Measurements from ENCODE around the gene MAPT.
A peak's percentile ranks its signal among the peaks of the same experiment; 100 is the strongest.

MAPT gene

DNA sequence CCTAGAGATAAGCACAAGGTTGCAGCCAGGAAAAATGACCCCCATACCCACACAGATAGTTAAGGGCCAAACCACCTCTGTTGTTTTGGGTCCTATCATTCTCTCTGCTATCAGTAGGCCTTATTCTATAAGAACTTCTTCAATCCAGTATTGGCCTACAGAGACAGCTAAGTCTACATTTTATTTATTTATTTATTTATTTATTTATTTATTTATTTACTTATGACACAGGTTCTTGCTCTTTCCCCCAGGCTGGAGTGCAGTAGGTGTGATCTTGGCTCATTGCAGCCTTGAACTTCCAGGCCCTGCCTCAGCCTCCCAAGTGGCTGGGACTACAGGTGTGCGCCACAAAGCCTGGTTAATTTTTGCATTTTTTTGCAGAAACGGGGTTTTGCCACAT lies 7.5 kb upstream of the MAPT start:
- DNase-seq (ENCODE audit: low read depth, low spot score), result no peak
- Histone ChIP-seq H3K36me3 (ENCODE audit: insufficient read depth, insufficient read length, low read length) (no peaks in the 10 kb centered on the region), H3K4me1 (ENCODE audit: insufficient read depth, insufficient read length) (no peaks in the 10 kb centered on the region), H3K4me3 (ENCODE audit: insufficient read length, low read depth) (no peak overlapping the region), H3K27me3 (ENCODE audit: insufficient read depth, insufficient read length) (peaks cover 3% of the 10 kb centered on the region), H3K9ac (ENCODE audit: insufficient read length, low read depth) (no peak overlapping the region), H3K9me3 (ENCODE audit: insufficient read depth, low read length) (no peaks in the 10 kb centered on the region)
- no peak for TF ChIP-seq ZNF274 (IDR thresholded peaks at IDR 0.05; ENCODE audit: low read depth, low read length)
- TF ChIP-seq SUZ12 (IDR thresholded peaks at IDR 0.05; ENCODE audit: extremely low read depth, insufficient read depth, insufficient read length), result no peak
- no peak for TF ChIP-seq YY1 (IDR thresholded peaks at IDR 0.05; ENCODE audit: insufficient read depth, insufficient read length)

DNA sequence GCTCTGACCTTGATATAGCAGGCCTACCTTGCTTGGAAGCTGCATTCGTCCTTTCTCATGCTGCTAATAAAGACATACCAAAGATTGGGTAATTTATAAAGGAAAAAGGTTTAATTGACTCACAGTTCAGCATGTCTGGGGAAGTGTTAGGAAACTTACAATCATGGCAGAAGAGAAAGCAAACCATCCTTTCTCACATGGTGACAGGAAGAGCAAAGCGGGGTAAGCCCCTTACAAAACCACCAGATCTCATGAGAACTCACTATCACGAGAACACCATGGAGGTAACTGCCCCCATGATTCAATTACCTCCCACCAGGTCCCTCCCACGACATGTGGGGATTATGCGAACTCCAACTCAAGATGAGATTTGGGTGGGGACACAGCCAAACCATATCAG lies 6.0 kb upstream of the MAPT start:
- TF ChIP-seq SUZ12 (IDR thresholded peaks at IDR 0.05; ENCODE audit: extremely low read depth, insufficient read depth, insufficient read length) (no peak), YY1 (IDR thresholded peaks at IDR 0.05; ENCODE audit: insufficient read depth, insufficient read length) (no peak), ZNF274 (IDR thresholded peaks at IDR 0.05; ENCODE audit: low read depth, low read length) (no peak)
- no peaks in the 10 kb centered on the region for H3K36me3 ChIP-seq (ENCODE audit: insufficient read depth, insufficient read length, low read length)
- H3K27me3 ChIP-seq (ENCODE audit: insufficient read depth, insufficient read length), result peaks cover 12% of the 10 kb centered on the region
- no peak overlapping the region for H3K9ac ChIP-seq (ENCODE audit: insufficient read length, low read depth)
- no peak overlapping the region for H3K4me3 ChIP-seq (ENCODE audit: insufficient read length, low read depth)
- H3K9me3 ChIP-seq (ENCODE audit: insufficient read depth, low read length), result no peaks in the 10 kb centered on the region
- no peak for DNase-seq (ENCODE audit: low read depth, low spot score)
- no peaks in the 10 kb centered on the region for H3K4me1 ChIP-seq (ENCODE audit: insufficient read depth, insufficient read length)

- no peaks in the 10 kb centered on the region for H3K36me3 ChIP-seq (ENCODE audit: insufficient read depth, insufficient read length, low read length)
- no peak overlapping the region for H3K4me3 ChIP-seq (ENCODE audit: insufficient read length, low read depth)
- no peaks in the 10 kb centered on the region for H3K4me1 ChIP-seq (ENCODE audit: insufficient read depth, insufficient read length)
- peaks cover 14% of the 10 kb centered on the region for H3K27me3 ChIP-seq (ENCODE audit: insufficient read depth, insufficient read length)
- no peak overlapping the region for H3K9ac ChIP-seq (ENCODE audit: insufficient read length, low read depth)
- no peaks in the 10 kb centered on the region for H3K9me3 ChIP-seq (ENCODE audit: insufficient read depth, low read length)
- TF ChIP-seq YY1 (IDR thresholded peaks at IDR 0.05; ENCODE audit: insufficient read depth, insufficient read length) (no peak), ZNF274 (IDR thresholded peaks at IDR 0.05; ENCODE audit: low read depth, low read length) (no peak), SUZ12 (IDR thresholded peaks at IDR 0.05; ENCODE audit: extremely low read depth, insufficient read depth, insufficient read length) (no peak)
- DNase-seq (ENCODE audit: low read depth, low spot score), result no peak
These were observed 4.8 kb upstream of the MAPT start for GRCh38 chr17:45889579-45889978.

GRCh38 chr17:45893725-45894021 lies 681 bp upstream of the MAPT start:
- peak overlapping the region; percentile 81 for H3K9ac ChIP-seq (ENCODE audit: insufficient read length, low read depth)
- no peak for DNase-seq (ENCODE audit: low read depth, low spot score)
- H3K4me3 ChIP-seq (ENCODE audit: insufficient read length, low read depth), result peak overlapping the region; percentile 49
- H3K4me1 ChIP-seq (ENCODE audit: insufficient read depth, insufficient read length), result peaks cover 7% of the 10 kb centered on the region
- TF ChIP-seq YY1 (IDR thresholded peaks at IDR 0.05; ENCODE audit: insufficient read depth, insufficient read length) (no peak), SUZ12 (IDR thresholded peaks at IDR 0.05; ENCODE audit: extremely low read depth, insufficient read depth, insufficient read length) (no peak), ZNF274 (IDR thresholded peaks at IDR 0.05; ENCODE audit: low read depth, low read length) (no peak)
- H3K9me3 ChIP-seq (ENCODE audit: insufficient read depth, low read length), result no peaks in the 10 kb centered on the region
- no peaks in the 10 kb centered on the region for H3K36me3 ChIP-seq (ENCODE audit: insufficient read depth, insufficient read length, low read length)
- peaks cover 55% of the 10 kb centered on the region for H3K27me3 ChIP-seq (ENCODE audit: insufficient read depth, insufficient read length)

DNA sequence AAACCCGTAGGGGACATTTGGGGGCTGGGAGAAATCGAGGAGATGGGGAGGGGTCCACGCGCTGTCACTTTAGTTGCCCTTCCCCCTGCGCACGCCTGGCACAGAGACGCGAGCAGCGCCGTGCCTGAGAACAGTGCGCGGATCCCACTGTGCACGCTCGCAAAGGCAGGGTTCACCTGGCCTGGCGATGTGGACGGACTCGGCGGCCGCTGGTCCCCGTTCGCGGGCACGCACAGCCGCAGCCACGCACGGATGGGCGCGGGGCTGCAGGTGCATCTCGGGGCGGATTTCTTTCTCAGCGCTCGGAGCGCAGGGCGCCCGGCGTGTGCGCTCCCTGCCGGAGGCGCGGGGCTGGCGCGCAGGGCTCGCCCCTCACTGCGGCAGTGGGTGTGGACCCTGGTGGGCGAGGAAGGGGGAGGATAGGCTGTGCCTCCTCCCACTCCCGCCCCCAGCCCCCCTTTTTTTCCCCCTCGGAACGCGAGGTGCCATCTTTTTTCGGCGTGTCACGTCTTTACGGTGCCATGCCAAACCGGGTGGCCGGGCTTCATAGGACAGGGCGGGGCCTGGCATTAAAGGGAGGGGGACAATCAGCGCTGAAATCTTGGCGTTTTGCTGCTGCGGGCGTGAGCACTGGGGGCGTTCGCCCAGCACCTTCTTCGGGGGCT lies 1.1 kb downstream of the MAPT start:
- peaks cover 7% of the 10 kb centered on the region for H3K4me1 ChIP-seq (ENCODE audit: insufficient read depth, insufficient read length)
- TF ChIP-seq ZNF274 (IDR thresholded peaks at IDR 0.05; ENCODE audit: low read depth, low read length) (no peak), YY1 (IDR thresholded peaks at IDR 0.05; ENCODE audit: insufficient read depth, insufficient read length) (no peak), SUZ12 (IDR thresholded peaks at IDR 0.05; ENCODE audit: extremely low read depth, insufficient read depth, insufficient read length) (no peak)
- DNase-seq (ENCODE audit: low read depth, low spot score), result no peak
- no peaks in the 10 kb centered on the region for H3K9me3 ChIP-seq (ENCODE audit: insufficient read depth, low read length)
- peak overlapping the region; percentile 21 for H3K9ac ChIP-seq (ENCODE audit: insufficient read length, low read depth)
- peaks cover 72% of the 10 kb centered on the region for H3K27me3 ChIP-seq (ENCODE audit: insufficient read depth, insufficient read length)
- peak overlapping the region; percentile 49 for H3K4me3 ChIP-seq (ENCODE audit: insufficient read length, low read depth)
- H3K36me3 ChIP-seq (ENCODE audit: insufficient read depth, insufficient read length, low read length), result no peaks in the 10 kb centered on the region

DNA sequence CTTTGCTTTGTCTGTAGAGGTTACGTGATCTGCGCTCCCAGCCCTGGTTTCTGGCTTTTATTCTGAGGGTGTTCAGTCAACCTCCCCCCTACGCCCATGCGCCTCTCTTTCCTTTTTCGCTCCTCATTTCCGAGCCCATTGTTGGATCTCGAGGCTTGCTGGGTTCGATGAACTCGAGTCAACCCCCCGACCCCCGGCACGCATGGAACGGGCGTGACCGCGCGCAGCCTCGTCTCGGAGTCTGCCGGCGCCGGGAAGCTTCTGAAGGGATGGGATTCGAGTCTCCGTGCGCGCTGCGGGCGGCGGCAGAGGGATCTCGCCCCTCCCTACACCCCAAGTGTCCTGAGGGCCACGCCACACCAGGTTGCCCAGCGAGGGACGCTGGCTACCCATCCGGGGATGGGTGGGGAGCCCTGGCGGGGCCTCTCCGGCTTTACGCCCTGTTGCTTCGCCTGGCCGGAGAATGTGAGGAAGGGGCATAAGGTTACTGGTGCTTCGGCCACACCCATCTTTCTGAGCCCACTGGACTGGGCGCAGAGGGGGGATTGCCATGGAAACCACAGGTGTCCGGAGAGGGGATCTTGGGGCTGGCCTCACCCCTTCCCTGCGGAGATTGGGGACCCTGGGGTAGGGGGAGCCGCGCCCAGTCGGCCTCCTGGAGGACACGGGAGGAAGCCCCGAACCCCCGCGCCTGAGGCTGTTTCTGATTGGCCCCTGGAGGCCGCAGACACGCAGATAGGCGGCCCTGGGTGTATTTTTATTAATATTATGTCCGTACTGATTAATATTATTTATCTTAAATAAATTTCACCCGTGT lies 1.8 kb downstream of the MAPT start:
- Histone ChIP-seq H3K27me3 (ENCODE audit: insufficient read depth, insufficient read length) (peaks cover 80% of the 10 kb centered on the region), H3K9ac (ENCODE audit: insufficient read length, low read depth) (peak overlapping the region; percentile 32), H3K9me3 (ENCODE audit: insufficient read depth, low read length) (no peaks in the 10 kb centered on the region), H3K36me3 (ENCODE audit: insufficient read depth, insufficient read length, low read length) (no peaks in the 10 kb centered on the region), H3K4me1 (ENCODE audit: insufficient read depth, insufficient read length) (peaks cover 7% of the 10 kb centered on the region), H3K4me3 (ENCODE audit: insufficient read length, low read depth) (peak overlapping the region; percentile 19)
- TF ChIP-seq ZNF274 (IDR thresholded peaks at IDR 0.05; ENCODE audit: low read depth, low read length) (no peak), YY1 (IDR thresholded peaks at IDR 0.05; ENCODE audit: insufficient read depth, insufficient read length) (no peak), SUZ12 (IDR thresholded peaks at IDR 0.05; ENCODE audit: extremely low read depth, insufficient read depth, insufficient read length) (peak; percentile 26)
- no peak for DNase-seq (ENCODE audit: low read depth, low spot score)

Data from NT2/D1 (cell line).